CD4-positive, alpha-beta T cell treated with Interleukin-17A for 1 hour (primary cell): ENCODE results near the gene DNAH8.
"Not testable (repeated sequence)": the region's sequence is repeated elsewhere in the genome, so short reads cannot be mapped to it uniquely, and the experiment has no call there.

Experiments used
- DNase-seq: peaks from one replicate; pipeline ENCODE4 v3.0.0-alpha.2; 2020

DNAH8 gene

GRCh38 chr6:38912378-38912777 lies 197.3 kb downstream of the DNAH8 start:
- DNase-seq: no peak

DNA sequence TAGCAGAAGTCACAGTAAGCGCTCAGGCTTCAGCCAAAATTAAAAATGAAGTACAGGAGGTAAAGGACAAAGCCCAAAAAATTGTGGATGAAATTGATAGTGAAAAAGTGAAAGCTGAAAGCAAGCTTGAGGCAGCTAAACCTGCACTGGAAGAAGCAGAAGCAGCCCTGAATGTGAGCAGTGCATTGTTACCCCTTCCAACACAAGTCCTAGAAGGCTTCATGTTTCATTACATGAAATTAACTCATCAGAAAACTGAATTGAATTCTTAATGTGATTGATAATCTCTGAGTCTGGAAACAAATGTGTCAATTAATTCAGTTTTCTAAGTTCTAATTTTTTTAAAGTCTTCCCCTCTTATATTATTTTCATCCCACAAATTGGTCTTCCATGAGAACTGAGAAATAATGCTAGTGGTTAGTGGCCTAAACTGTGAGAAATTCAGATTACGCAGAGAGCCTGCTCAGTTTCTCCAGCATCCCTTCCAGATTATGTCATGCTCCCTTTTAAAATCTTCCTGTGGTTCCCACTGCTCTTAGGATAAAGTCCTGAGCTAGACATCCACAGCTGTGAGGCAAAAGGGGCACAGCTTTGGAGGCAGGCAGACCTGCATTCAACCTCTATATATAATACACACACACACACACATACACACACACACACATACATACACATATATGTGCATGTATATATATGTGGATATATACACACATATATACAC lies 200.3 kb downstream of the DNAH8 start:
- DNase-seq: no peak

GRCh38 chr6:38921540-38921939 lies 206.4 kb downstream of the DNAH8 start:
- not testable (repeated sequence) for DNase-seq

DNA sequence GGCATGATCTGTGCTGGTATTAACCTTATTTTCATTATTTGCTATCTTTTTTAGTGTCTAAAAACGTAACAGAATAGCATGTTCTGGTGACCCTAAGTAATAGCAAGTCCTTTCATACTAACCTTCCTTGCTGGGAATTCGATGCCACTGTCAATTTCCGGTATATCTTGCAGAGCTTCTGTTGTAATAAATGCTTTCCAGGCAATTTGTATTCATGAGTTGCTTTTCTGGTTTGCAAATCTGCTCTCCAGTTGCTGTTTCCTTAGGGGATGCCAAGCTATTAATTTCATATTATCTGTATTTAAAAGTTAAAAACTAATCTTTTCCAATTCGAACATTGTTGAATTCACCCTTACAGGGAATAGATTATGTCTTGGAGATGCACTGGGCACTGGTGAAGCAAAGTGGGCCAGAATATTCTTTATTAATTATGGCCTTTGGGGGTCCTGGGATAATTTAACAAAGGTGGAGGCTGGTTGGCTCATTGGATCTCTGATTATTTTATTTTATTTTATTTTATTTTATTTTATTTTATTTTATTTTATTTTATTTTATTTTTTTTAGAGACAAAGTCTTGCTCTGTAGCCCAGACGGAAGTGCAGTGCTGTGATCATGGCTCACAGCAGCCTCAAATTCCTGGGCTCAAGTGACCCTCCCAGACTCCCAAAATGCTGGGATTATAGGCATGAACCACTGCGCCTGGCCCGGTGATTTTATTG lies 209.8 kb downstream of the DNAH8 start:
- no peak for DNase-seq

DNA sequence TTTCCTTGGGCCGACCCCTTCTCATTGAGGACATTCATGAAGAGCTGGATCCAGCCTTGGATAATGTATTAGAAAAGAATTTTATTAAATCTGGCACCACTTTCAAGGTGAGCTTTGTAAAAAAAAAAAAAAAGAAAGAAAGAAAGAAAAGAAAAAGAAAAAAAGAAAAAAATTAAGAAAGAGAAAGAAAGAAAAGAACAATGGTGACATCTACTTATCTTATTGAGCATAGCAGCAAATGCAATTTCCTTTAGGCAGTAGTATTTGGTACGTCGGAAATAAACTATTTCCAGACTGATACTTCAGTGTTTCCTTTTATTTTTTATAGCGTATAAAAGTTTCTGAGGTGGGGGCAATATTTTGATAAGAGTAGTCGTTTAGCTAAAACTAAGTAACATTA lies 214.4 kb downstream of the DNAH8 start:
- DNase-seq: no peak

DNA sequence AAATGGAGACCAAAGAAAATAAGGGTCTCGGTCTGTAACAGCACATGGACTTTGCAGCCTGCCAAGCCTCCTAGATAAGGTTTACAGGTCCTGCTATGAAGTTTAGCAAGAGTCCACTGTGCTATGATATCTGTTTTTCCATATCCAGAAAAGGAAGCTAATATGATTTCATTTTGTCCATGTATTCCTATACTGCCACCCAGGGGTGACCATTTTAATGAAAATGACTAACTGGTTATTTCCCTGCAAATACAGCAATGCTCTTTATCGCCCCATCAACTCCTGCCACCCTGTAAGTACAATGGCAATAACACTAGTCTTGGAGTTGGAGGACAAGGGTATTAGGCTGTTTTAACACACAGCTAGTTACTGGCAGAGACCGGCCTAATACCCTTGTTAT lies 218.3 kb downstream of the DNAH8 start:
- DNase-seq: peak; percentile 36

DNA sequence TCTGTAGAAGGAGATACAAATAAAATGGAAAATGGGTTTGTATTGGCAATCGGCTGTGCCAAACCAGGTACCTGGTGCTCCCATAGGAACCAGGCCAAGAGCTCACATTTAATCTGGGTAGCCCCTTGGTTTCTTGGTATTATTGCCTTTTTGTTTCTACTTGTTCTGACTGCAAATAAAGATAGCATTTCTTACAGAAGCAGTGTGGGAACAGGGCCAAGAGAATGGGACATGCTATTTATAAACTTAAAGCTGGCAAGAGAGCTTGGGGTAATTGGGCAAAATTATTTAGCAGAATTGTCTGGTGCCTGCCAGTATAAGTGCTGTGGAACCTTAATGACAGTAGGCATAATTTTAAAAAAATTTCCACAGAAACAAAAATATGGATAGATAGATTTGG lies 219.9 kb downstream of the DNAH8 start:
- no peak for DNase-seq

DNA sequence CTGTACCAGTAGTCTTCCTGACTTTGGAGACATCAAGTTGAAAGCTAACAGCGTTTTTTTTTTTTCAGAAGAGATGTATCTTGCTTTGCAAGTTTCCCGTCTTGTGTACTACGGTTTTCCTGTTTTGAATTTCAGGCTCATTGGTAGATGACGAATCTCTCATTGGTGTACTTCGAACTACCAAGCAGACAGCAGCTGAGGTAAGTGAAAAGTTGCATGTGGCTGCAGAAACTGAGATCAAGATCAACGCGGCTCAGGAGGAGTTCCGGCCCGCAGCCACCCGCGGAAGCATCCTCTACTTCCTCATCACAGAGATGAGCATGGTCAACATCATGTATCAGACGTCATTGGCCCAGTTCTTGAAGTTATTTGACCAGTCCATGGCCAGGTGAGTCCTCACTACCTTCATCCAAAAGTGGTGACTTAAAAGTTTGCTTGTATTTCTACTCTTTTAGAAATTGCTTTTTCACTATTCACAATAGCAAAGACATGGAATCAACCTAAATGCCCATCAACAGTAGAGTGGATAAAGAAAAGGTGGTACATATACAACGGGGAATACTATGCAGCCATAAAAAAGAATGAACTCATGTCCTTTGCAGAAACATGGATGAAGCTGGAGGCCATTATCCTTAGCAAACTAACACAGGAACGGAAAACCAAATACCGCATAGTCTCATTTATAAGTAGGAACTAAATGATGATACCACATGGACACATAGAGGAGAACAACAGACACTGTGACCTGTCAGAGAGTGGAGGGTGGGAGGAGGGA lies 222.9 kb downstream of the DNAH8 start:
- peak; percentile 20 for DNase-seq

DNA sequence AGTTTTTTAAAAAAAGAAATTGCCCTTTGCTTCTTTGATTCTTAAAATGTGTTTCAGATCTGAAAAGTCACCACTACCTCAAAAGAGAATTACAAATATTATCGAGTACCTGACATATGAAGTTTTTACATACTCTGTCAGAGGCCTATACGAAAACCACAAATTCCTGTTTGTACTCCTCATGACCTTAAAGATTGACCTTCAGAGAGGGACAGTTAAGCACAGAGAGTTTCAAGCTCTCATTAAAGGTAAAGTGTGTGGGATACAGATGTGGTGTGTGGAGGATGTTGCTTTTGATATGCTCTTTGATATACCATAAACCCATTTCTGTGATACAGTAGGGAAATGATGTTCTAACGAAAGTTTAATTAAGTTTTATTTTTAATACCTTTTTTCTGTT lies 223.6 kb downstream of the DNAH8 start:
- DNase-seq: no peak

- DNase-seq: no peak
Observed at GRCh38 chr6:38942442-38942841, 227.3 kb downstream of the DNAH8 start.

DNA sequence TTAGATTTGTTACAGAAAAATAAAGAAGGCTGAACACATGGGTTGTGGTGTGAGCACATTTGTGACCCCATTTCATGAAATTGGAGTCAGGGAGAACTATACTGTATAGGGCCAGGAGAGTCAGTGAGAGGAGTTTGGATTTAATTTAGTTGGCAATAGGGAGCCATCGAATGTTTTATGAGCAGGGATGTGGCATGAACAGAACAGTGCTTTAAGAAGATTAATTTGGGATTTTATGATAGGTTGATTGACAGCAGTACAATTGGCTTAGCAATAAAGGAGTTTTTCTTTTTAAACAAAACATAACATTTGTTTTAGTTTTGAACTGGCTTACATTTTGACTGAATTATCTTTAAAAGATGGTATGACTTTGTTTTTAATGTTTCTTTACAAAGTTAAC lies 227.9 kb downstream of the DNAH8 start:
- no peak for DNase-seq

DNA sequence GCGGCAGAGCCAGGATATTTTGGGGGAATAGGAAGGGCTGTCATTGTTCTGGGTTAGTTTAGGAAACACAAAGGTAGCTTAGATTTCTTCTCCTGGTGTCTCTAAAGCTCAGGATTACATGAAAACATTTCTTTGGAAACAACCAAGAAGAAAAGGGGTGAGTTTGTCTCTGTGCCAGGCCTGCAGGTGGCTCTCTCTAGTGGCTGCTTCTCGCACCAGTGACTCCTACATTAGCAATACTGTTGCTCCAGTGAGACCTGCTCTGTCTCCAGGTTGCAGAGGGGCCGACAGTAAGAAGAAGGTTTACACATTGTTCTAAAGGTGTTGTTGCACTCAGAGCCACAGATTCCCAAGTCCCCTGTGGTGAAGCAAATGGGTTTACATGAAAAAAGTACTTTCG lies 228.9 kb downstream of the DNAH8 start:
- DNase-seq: no peak

- DNase-seq: no peak
Observed at GRCh38 chr6:38944655-38945279, 229.7 kb downstream of the DNAH8 start.

- DNase-seq: no peak
Observed at GRCh38 chr6:38955861-38956260, 240.8 kb downstream of the DNAH8 start.

DNA sequence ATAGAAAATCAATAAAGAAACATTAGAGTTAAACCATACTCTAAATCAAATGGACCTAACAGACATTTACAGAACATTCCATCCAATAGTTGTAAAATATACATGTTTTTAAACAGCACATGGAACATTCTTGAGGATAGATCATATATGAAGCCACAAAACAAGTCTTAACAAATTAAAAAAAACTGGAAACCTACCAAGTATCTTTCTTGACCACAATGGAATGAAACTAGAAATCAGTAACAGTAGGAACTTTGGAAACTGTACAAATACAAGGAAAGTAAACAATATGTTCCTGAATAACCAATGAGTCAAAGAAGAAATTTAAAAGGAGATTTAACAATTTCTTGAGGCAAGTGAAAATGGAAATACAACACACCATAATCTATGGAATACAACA lies 242.3 kb downstream of the DNAH8 start:
- no peak for DNase-seq

DNA sequence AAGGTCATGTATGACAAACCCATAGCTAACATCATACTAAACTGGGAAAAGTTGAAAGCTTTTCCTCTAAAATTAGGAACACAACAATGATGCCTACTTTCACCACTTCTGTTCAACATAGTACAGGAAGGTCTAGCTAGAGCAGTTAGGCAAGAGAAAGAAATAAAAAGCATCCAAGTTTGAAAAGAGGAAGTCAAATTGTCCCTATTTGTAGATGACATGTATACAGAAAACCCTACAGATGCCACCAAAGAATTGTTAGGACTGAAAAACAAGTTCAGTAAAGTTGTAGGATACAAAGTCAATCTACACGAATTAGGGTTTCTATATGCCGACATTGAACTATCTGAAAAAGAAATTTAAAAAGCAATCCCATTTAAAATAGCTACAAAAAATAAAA lies 244.0 kb downstream of the DNAH8 start:
- no peak for DNase-seq

- DNase-seq: no peak
Observed at GRCh38 chr6:38968702-38969149, 253.6 kb downstream of the DNAH8 start.

DNA sequence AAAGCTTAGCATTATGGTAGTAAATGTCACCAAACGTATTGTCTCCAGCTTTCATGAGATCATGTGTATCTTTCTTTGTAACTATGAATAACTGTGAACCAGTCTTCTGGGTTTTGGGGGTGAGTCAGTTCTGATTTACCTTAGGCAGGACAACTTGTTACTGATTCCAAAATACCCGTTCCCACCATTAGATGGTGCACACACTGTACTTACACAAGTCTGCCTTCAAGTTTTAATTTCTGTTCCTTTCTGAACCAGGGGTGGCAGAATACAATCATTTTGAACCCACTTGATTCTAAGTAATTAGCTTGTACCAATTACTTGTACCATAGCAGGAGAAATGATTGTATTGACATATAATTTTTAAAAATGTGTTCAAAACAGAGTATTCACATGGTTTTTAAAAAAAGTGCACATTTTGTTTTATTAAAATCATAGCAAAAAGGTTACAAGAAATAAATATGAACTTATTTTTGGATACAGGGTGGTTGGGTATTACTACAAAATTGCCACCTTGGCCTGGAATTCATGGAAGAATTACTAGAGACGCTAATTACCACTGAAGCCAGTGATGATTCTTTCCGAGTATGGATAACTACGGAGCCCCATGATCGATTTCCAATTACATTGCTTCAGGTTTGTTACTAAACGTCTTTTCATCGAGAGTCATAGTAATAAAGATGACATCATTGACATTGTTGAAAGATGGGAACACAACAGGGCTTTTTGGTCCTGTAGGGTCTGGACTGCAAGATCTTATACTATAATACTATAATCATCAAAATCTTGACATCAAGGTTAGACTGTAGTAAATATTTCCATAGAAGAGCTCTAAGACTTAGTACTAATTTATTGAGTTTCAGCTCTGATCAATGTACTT lies 258.3 kb downstream of the DNAH8 start:
- peak; percentile 39 for DNase-seq

DNA sequence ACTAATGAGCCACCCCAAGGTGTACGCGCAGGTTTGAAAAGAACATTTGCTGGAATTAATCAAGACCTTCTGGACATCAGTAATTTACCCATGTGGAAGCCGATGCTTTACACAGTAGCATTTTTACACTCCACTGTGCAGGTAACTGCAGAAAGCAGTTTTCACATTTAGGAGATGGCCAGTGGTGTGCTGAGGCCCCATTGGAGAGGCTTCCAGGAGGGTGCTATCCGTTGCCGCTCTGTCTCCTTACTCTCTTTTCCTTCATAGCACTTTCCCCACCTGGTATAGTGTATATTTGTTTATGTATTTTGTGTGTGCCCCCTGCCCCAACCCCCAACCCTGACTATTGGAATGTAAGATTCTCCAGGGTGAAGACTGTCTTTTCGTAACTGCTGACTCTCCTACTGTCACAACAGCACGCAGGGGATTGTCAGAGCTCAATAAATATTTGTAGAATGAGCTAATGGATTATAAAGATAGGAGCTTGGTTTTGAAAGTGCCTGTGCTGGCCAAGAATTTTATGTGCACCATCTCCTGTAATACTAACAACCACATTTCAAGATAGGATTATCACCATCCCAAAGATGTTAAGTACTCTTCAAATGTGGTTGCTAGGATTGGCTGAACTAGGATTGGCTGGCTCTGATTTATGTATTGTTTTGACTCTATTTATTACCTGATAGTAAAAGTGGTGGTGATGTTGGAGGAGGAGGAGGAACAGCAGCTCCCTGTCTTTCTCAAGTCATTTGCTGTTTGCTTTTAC lies 259.5 kb downstream of the DNAH8 start:
- no peak for DNase-seq

- no peak for DNase-seq
Observed at GRCh38 chr6:38975621-38976049, 260.5 kb downstream of the DNAH8 start.

GRCh38 chr6:38976051-38976450 lies 260.9 kb downstream of the DNAH8 start:
- DNase-seq: no peak
